NCI-H345 (cell line): ENCODE data around the gene OSBPL7.

Experiments
- DNase-seq: peaks from one replicate; lab custom pipeline; 2025; lab: John Stamatoyannopoulos, UW

Gene OSBPL7

DNA sequence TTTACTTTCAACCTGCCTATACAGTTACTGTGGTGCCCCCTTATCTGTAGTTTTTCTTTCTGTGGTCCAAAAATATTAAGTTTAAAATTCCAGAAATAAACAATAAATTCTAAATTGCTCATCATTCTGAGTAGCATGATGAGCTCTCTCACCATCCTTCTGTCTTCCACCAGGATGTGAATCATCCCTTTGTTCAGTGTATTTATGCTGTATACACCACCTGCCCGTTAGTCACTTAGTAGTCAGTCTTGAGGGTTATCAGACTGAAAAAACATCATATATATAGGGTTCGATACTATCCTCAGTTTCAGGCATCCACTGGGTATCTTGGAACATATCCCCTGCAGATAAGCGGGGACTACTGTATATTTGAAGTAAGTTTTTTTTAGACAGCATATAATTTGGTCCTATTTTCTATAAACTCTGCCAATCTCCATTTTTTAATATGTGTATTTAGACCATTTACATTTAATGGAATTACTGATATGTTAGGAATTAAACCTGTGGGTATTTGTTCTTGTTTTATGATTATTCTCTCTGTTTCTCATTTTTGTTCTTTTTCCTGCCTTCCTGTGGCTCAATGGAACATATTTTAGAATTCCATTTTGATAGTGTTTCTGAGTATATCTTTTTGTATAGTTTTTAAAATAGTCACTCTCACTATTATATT, 57.5 kb downstream of the OSBPL7 start:
- DNase-seq, result no peak

DNA sequence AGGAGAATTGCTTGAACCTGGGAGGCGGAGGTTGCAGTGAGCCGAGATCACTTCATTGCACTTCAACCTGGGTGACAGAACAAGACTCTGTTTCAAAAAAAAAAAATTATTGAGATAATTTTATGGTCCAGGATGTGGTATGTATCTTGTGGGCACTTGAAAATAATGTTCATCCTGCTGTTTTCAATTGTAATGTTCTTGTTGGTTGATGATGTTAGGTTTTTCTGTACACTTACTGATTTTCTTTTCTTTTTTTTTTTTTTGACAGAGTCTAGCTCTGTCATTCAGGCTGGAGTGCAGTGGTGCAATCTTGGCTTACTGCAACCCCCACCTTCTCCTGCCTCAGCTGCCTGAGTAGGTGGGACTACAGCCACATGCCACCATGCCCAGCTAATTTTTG, 58.9 kb downstream of the OSBPL7 start:
- no peak for DNase-seq

DNA sequence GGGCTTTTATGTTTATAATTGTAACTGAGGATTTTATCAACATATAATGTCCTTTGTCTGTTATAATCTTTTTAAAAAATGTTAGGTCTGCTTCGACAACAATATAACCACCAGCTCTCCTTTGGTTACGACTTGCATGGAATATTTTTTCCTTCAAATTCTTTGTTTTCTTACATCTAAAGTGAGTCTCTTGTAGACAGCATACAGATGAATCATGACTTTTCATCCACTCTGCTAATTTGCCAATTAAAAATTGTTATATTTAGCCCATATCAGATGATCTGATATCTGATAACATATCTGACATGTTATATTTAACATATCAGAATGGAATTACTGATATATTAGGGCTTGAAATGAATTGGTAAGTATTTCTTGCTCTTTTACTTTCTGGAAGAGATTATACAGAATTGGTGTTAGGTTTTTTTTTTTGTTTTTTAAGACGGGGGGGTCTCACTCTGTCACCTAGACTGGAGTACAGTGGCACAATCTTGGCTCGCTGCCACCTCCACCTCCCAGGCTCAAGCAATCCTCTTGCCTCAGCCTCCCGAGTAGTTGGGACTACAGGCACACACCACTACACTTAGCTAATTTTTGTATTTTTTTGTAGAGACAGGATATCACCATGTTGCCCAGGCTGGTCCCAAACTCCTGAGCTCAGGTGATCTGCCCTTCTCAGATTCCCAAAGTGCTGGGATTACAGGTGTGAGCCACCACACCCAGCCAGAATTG, 61.0 kb downstream of the OSBPL7 start:
- DNase-seq, result no peak

DNA sequence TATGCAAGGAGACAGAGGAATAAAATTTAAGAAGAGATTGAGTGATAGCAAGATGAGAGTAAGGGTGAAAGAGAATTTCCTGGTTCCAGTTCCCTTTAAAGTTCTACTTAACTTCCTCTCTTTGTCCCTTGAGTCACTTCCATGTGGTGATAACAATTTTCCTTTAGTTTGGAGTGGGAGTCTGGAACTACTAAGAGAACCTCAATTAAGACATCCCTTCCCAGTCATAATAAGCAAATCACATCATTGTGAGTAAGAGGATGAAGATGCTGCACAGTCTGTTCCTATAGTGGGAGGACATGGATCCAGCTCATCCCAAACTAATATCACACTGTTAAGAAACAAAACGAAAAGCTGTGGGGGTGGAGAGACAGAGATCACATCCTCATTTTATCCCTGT, 64.2 kb downstream of the OSBPL7 start:
- no peak for DNase-seq
